Stimulated activated naive CD4-positive, alpha-beta T cell (primary cell): Measurements from ENCODE around the gene PGM2L1.
"Not testable (repeated sequence)": the region's sequence is repeated elsewhere in the genome, so short reads cannot be mapped to it uniquely, and the experiment has no call there.

Experiments used
- DNase-seq, 6 experiments: peaks; one replicate each; lab custom pipeline; 2025; lab: John Stamatoyannopoulos, UW

Gene PGM2L1

GRCh38 chr11:74400606-74401005 is 2.4 kb upstream of the PGM2L1 start:
- no peak for DNase-seq

GRCh38 chr11:74397501-74398243 is 561 bp downstream of the PGM2L1 start:
- peak; percentile 20 to 79 (median 60) for DNase-seq

- no peak for DNase-seq
Observed at GRCh38 chr11:74392256-74392655, 6.0 kb downstream of the PGM2L1 start.

- DNase-seq: no peak
Observed at GRCh38 chr11:74391193-74391592, 7.0 kb downstream of the PGM2L1 start.

- no peak for DNase-seq
Observed at GRCh38 chr11:74390697-74391096, 7.5 kb downstream of the PGM2L1 start.

- peak in 5 of 6 experiments; percentile 4 to 68 (median 58) for DNase-seq
Observed at GRCh38 chr11:74388678-74389327, 9.4 kb downstream of the PGM2L1 start.

GRCh38 chr11:74384641-74385040 is 13.6 kb downstream of the PGM2L1 start:
- no peak for DNase-seq

- no peak for DNase-seq
Observed at GRCh38 chr11:74380746-74381439, 17.3 kb downstream of the PGM2L1 start.

- DNase-seq: no peak
Observed at GRCh38 chr11:74377689-74378088, 20.5 kb downstream of the PGM2L1 start.

- no peak for DNase-seq
Observed at GRCh38 chr11:74373382-74373781, 24.9 kb downstream of the PGM2L1 start.

GRCh38 chr11:74371269-74372052 is 26.8 kb downstream of the PGM2L1 start:
- DNase-seq: no peak

GRCh38 chr11:74370123-74370522 is 28.1 kb downstream of the PGM2L1 start:
- no peak for DNase-seq

GRCh38 chr11:74367881-74368280 is 30.4 kb downstream of the PGM2L1 start:
- DNase-seq: no peak

- no peak for DNase-seq
Observed at GRCh38 chr11:74366576-74366975, 31.7 kb downstream of the PGM2L1 start.

- DNase-seq: not testable (repeated sequence)
Observed at GRCh38 chr11:74365805-74366204, 32.4 kb downstream of the PGM2L1 start.

- no peak for DNase-seq
Observed at GRCh38 chr11:74357449-74357848, 40.8 kb downstream of the PGM2L1 start.

- DNase-seq: no peak
Observed at GRCh38 chr11:74355626-74356025, 42.6 kb downstream of the PGM2L1 start.

- DNase-seq: no peak
Observed at GRCh38 chr11:74354036-74354435, 44.2 kb downstream of the PGM2L1 start.

- no peak for DNase-seq
Observed at GRCh38 chr11:74347381-74347780, 50.9 kb downstream of the PGM2L1 start.

- no peak for DNase-seq
Observed at GRCh38 chr11:74345420-74345819, 52.8 kb downstream of the PGM2L1 start.

GRCh38 chr11:74341921-74342320 is 56.3 kb downstream of the PGM2L1 start:
- DNase-seq: no peak

- no peak for DNase-seq
Observed at GRCh38 chr11:74339619-74340018, 58.6 kb downstream of the PGM2L1 start.
